ENCODE results near the gene CLIP3. TPM values are rescaled to one million over a fixed set of nuclear protein-coding genes. Genes with fewer than 3 reads are reported as not detected.

Gene CLIP3
- total and polyA plus RNA-seq, 4 donors = 0.59 to 1.5 (median 0.80) TPM

DNA sequence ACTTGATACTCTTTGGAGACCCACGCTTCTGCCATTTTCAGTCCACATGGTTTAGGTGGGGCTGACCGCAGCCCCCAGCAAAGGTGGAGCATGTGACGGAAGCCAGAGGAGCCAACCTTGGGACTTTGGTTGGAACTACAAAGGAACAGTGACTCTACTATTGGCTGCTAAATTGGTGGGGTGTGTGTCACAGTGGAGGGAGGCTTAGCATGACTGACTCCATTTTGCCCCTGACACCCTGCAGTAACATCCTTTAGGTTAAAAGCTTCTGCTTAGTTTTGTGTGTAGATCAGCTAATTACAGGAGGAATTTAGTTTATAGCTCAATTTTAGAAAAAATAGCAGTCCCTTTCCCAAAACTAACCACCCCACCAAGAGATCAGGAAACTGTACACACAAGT, 31.1 kb downstream of the CLIP3 start:
- 98% methylated on average over 3 of the region's 3 CpGs for WGBS
- DNase-seq (ENCODE audit: low spot score) = no peak
- Histone ChIP-seq H3K9me3 (ENCODE audit: control insufficient read depth in 4 of 4, low read length in 3 of 4) (no peaks in the 10 kb centered on the region), H3K36me3 (ENCODE audit: control insufficient read depth in 4 of 4, insufficient read depth in 3 of 4, low read depth in 1 of 4, low read length in 3 of 4) (peaks cover 1 to 7% (median 7%) of the 10 kb centered on the region in 4 donors), H3K27ac (ENCODE audit: low read depth in 1 of 2, low read length in 2 of 2) (no peak overlapping the region), H3K9ac (ENCODE audit: low read depth in 1 of 2, low read length in 2 of 2) (no peak overlapping the region), H3K27me3 (ENCODE audit: control insufficient read depth in 4 of 4, insufficient read depth in 4 of 4, low read length in 3 of 4) (no peaks in the 10 kb centered on the region), H3K4me1 (ENCODE audit: control insufficient read depth in 4 of 4, insufficient read depth in 4 of 4, low read length in 3 of 4) (peaks cover 8 to 23% (median 11%) of the 10 kb centered on the region in 4 donors), H3K4me3 (ENCODE audit: low read depth in 1 of 3, low read length in 3 of 3) (no peak overlapping the region)
- TF ChIP-seq CTCF (IDR thresholded peaks at IDR 0.05; ENCODE audit: low read depth, low read length, missing input control) (no peak), SP1 (IDR thresholded peaks at IDR 0.05) (no peak), FOXA1 (IDR thresholded peaks at IDR 0.05) (no peak), FOXA2 (IDR thresholded peaks at IDR 0.05) (no peak), YY1 (IDR thresholded peaks at IDR 0.05) (no peak), REST (IDR thresholded peaks at IDR 0.05) (no peak), MAX (IDR thresholded peaks at IDR 0.05) (no peak), GABPA (IDR thresholded peaks at IDR 0.05 in 1 of 2, conservative IDR thresholded peaks at IDR 0.05 in 1 of 2) (no peak), EGR1 (IDR thresholded peaks at IDR 0.05; ENCODE audit: low read depth in 2 of 2) (no peak), TAF1 (conservative IDR thresholded peaks at IDR 0.05) (no peak), RAD21 (IDR thresholded peaks at IDR 0.05) (no peak), JUND (IDR thresholded peaks at IDR 0.05) (no peak), NR2F2 (IDR thresholded peaks at IDR 0.05) (no peak)
- TF ChIP-seq, protein P1, sequence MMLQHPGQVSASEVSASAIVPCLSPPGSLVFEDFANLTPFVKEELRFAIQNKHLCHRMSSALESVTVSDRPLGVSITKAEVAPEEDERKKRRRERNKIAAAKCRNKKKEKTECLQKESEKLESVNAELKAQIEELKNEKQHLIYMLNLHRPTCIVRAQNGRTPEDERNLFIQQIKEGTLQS (IDR thresholded peaks at IDR 0.05) = no peak
- TF ChIP-seq, protein P2, sequence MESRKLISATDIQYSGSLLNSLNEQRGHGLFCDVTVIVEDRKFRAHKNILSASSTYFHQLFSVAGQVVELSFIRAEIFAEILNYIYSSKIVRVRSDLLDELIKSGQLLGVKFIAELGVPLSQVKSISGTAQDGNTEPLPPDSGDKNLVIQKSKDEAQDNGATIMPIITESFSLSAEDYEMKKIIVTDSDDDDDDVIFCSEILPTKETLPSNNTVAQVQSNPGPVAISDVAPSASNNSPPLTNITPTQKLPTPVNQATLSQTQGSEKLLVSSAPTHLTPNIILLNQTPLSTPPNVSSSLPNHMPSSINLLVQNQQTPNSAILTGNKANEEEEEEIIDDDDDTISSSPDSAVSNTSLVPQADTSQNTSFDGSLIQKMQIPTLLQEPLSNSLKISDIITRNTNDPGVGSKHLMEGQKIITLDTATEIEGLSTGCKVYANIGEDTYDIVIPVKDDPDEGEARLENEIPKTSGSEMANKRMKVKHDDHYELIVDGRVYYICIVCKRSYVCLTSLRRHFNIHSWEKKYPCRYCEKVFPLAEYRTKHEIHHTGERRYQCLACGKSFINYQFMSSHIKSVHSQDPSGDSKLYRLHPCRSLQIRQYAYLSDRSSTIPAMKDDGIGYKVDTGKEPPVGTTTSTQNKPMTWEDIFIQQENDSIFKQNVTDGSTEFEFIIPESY (IDR thresholded peaks at IDR 0.05) = no peak

GRCh38 chr19:35996777-35997176, 35.9 kb downstream of the CLIP3 start:
- no peaks in the 10 kb centered on the region for H3K9me3 ChIP-seq (ENCODE audit: control insufficient read depth in 4 of 4, low read length in 3 of 4)
- 94% methylated on average over 8 of the region's 8 CpGs for WGBS
- DNase-seq (ENCODE audit: low spot score) = no peak
- TF ChIP-seq RXRA (IDR thresholded peaks at IDR 0.05) (no peak), REST (IDR thresholded peaks at IDR 0.05) (no peak), JUND (IDR thresholded peaks at IDR 0.05) (no peak), SP1 (IDR thresholded peaks at IDR 0.05) (no peak), CTCF (IDR thresholded peaks at IDR 0.05; ENCODE audit: low read depth, low read length, missing input control) (no peak), EGR1 (IDR thresholded peaks at IDR 0.05; ENCODE audit: low read depth in 2 of 2) (no peak), HNF4A (conservative IDR thresholded peaks at IDR 0.05) (no peak), NR2F2 (IDR thresholded peaks at IDR 0.05) (no peak)
- TF ChIP-seq, protein P1 (IDR thresholded peaks at IDR 0.05) = no peak
- peaks cover 16 to 38% (median 22%) of the 10 kb centered on the region in 4 donors for H3K4me1 ChIP-seq (ENCODE audit: control insufficient read depth in 4 of 4, insufficient read depth in 4 of 4, low read length in 3 of 4)
- H3K27me3 ChIP-seq (ENCODE audit: control insufficient read depth in 4 of 4, insufficient read depth in 4 of 4, low read length in 3 of 4) = no peaks in the 10 kb centered on the region
- peaks cover 0 to 7% (median 4%) of the 10 kb centered on the region in 4 donors for H3K36me3 ChIP-seq (ENCODE audit: control insufficient read depth in 4 of 4, insufficient read depth in 3 of 4, low read depth in 1 of 4, low read length in 3 of 4)
- peak overlapping the region in 1 of 3 donors; percentile 83 for H3K4me3 ChIP-seq (ENCODE audit: low read depth in 1 of 3, low read length in 3 of 3)
- no peak overlapping the region for H3K9ac ChIP-seq (ENCODE audit: low read depth in 1 of 2, low read length in 2 of 2)
- no peak overlapping the region for H3K27ac ChIP-seq (ENCODE audit: low read depth in 1 of 2, low read length in 2 of 2)

Data from liver (tissue), 9 donors.